GM18870 (cell line): ENCODE measurements around the gene ADAMTS2.
"Not testable (repeated sequence)": the region's sequence is repeated elsewhere in the genome, so short reads cannot be mapped to it uniquely, and the experiment has no call there.

Source experiments
- ATAC-seq: cut with Tn5 transposase; IDR thresholded peaks from one replicate; pipeline ENCODE4 v1.9.1; 2021; ENCODE audit warnings: moderate library complexity; ENCODE audit not compliant: unreplicated experiment

ADAMTS2 gene

GRCh38 chr5:179221196-179221876 is 123.9 kb downstream of the ADAMTS2 start:
- no peak for ATAC-seq

DNA sequence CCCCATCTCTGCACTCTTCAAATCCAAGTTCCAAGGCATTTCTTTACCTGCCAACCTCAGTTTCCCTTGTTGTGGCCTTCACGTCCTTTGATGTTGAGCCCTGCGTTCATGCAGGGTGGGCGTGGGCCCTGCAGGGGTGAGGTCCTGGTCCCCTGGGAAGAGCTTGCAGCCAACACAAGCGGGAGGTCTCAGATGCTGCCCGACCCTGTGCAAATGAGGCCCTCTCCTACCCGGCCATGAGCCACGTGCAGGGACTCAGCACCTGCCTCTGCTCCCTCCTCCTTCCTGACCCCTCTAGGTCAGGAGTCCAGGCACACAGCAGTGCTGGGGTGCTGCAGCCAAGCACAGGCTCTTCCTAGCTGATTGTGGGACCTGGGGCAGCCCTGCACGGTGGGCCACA is 124.5 kb downstream of the ADAMTS2 start:
- ATAC-seq: no peak

DNA sequence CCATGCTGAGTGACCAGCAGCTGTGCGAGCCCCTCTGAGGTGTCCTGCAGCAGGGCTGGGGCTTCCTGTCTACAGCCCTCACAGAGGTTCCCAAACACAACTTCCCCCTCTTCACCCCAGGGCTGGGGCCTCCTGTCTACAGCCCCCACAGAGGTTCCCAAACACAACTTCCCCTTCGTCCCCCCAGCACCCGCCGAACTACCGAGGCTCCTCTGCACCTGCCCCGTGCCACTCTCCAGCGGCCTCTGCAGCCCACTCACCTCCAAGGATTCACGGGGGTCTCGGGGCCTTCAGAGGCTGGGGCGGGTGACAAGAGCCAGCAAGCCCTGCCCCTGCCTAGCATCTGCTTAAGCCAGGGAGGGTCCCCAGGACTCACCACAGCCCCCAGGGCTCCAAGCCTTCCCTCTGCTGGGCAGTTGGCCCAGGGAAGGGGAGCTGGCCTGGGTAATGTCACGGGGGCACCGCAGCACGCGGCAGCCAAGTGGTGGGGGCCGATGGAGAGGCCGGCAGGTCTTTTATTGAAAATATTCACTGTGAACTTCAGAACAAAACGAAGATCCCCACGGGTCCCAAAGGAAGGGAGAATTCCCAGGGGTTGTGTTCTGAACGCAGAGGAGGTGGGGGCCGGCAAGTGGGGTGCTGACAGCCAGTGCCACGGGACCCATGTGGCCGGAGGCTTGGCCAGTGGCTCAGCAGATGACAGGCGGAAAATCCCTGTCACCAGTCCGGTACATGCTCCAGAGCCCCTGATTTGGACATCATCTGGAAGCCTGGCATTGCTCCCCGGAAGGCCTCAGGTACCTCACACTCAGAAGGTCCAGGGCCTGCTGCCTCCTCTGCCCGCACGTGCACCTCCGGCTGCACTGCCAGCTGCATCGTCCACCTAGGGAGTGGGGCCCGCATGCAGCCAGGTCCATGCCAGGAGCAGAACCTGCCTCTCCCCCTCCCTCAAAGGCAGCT is 125.3 kb downstream of the ADAMTS2 start:
- ATAC-seq: no peak

DNA sequence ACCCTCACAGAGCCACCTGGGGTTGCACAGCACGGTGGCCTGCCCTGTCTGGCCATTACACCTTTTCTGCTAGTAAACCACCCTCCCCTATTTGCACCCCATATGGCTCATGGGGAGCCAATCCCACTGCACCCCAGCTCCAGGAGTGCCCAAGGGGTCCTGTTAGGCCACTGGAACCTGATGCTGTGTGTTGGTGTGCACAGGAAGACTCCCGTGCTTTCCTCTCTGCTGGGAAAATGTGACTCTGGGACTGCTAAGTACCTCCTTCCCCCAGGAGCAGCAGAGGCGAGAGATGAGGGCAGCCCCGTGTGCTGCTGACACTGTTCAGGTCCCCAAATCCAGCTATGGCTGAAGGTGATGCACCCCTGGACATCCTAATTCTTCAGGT is 126.3 kb downstream of the ADAMTS2 start:
- ATAC-seq: no peak

DNA sequence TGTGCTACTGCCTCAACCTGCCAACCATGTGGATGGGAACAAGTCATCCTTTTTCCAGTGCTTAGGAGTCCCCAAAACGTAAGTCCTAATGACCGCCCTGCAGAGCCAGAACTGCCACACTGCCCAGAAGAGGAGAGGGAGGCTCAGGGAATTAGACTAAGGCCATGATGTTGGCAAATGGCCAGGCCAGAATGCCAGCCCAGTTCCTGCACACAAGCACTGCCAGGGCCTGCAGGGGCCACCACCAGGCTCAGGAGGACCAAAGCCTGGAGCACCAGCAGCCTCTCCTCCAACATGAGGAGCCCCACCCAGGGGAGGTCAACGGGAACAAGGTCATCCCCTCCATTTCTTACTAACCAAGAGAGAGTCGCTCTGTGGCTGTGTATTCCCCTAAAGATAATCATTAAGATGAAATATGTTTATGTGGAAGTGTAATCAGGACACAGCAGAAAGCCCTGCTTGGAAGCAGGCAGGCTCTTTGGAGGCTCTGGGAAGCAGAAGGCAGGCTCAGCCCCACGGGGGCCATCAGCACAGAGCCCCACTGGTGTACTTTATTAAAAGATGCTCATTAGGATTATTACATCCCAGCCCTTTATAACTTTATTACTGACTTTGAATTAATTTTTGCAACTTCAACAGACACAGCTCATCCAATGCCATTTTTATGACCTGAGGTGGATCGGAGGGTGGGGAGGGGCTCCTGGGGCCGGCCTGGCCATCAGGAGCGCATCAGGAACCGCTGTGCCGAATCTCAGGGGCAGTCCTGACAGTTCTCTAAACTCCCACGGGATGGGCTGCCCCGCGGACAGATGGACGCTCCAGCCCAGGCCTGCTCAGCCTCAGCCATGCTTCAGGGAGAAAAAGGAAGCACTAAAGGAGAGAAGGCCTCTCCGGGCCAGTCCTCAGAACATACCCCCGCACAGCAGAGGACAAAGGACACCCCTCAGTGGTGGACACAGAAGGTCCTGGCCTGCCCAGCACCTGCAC is 127.0 kb downstream of the ADAMTS2 start:
- no peak for ATAC-seq

- no peak for ATAC-seq
Observed at GRCh38 chr5:179217356-179217755, 127.9 kb downstream of the ADAMTS2 start.

GRCh38 chr5:179216381-179216780 is 128.9 kb downstream of the ADAMTS2 start:
- ATAC-seq: not testable (repeated sequence)

DNA sequence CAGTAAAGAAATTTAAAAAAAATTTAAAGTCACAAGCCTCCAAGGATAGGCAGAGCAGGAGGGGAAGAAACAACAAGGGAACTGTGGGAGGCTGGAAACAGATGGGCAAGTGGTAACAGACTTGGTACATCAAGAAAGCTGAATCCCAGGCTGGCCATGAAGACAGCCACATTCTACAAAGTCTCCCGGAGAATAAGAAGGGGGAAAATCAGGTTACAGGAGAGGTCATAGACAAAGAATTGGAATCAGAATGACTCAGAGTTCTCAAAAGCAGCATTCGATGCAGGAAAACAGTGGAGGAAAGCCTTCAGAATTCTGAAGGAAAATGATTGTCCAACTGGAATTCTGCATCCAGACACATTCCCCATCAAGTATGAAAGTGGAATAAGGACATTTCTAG is 129.7 kb downstream of the ADAMTS2 start:
- ATAC-seq: no peak

GRCh38 chr5:179214678-179215077 is 130.6 kb downstream of the ADAMTS2 start:
- ATAC-seq: no peak

GRCh38 chr5:179212870-179213269 is 132.4 kb downstream of the ADAMTS2 start:
- ATAC-seq: no peak

- no peak for ATAC-seq
Observed at GRCh38 chr5:179211631-179212030, 133.6 kb downstream of the ADAMTS2 start.

DNA sequence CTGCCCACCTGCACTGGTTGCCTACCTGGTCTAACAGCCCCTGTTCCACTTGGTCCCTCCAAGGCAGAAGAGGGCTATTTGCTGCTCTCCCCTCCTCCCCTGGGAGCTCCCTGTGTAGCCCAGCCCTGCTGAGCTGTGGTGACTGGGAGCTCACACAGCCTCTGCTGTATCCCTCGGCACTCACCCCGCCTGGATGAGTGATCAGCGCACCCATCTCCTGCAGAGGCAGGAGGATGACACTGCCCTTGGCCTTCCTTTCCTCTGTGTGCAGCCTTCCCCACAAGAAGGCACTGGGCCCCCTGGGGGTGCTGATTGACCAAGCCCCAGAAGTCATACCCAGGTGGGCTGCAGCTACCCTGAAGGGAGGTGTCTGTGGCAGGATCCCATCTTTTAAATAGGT is 134.2 kb downstream of the ADAMTS2 start:
- ATAC-seq: no peak

DNA sequence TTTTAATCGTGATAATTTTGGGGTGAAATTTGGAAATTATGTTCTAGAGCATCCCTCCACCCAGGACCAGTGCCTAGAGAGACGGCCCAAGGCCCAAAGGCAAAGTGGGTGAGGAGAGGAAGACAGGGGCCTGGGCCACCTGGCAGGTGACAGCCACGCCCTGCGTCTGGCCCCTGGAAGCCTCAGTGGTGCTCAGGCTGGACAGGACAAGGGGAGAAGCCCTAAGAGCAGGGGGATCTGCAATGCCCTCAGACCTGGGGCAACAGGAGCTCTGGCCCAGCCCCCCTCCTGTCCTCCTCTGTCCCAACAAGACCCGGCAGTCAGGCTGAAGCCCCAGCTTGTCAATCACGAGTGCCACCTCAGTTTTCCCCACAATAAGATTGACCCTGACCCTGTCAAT is 134.8 kb downstream of the ADAMTS2 start:
- ATAC-seq: no peak

DNA sequence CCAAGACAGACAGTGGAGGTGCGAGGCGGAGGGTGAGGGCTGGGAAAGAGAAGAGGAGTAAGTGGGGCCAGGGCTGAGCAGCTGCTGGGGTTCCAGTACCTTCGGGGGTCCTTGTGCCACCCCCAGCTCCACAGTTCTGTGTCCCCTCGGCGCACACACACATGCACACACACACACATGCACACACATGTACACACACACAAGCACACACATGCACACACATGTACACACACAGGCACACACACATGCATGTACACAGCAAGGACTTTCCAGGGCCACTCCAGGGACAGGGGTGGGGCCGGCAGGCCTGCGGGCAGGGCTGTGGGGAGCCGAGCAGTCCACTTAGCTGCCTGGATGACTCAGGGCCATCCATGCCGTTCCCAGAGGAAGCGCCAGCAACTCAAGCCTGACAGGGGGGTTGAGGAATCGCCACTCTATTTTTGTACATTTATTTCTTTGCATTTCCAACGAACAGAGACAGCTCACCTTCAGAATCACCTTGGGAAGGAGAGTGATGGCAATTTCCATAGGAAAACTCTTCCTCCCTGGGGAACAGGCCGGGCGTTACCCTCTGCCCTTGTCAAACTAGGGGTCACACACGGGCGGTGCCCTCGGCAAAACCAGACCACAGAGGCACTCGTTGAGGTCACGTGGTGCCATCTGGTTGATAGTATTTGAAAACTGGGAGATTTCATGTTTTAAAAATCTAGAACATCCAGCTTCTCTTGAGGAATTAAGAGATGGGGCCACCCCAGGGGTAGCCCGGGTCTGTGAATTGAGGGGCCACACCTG is 135.7 kb downstream of the ADAMTS2 start:
- no peak for ATAC-seq

DNA sequence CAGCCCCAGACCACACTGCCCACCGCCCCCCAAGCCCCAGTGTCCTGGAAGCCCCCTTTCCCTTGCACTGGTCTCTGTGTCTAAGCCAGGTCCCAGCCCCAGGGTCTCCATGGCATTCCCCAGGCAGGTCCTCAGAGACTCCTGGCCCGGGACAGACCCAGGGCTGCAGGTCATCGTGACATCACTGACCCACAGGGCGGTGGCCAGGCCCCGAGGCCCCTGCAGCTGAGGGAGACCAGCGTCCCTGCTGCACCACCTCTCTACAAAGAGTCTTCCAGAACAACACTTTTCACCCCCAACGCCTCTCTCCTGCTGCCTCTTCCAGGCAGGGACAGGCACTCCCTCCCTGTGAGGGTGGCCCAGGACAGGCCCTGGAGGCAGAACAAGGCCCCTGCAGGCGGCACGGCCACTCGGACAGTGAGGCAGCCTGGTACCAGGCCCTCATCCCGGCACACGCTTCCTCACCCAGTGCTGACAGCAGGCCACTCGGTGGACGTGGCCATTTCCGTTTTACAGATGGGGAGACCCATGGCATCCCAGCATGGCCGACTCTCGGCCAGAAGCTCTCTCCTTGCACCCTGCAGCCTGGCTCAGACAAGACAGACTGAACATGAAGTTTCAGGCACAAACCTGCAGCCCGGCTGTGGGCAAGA is 136.4 kb downstream of the ADAMTS2 start:
- no peak for ATAC-seq

DNA sequence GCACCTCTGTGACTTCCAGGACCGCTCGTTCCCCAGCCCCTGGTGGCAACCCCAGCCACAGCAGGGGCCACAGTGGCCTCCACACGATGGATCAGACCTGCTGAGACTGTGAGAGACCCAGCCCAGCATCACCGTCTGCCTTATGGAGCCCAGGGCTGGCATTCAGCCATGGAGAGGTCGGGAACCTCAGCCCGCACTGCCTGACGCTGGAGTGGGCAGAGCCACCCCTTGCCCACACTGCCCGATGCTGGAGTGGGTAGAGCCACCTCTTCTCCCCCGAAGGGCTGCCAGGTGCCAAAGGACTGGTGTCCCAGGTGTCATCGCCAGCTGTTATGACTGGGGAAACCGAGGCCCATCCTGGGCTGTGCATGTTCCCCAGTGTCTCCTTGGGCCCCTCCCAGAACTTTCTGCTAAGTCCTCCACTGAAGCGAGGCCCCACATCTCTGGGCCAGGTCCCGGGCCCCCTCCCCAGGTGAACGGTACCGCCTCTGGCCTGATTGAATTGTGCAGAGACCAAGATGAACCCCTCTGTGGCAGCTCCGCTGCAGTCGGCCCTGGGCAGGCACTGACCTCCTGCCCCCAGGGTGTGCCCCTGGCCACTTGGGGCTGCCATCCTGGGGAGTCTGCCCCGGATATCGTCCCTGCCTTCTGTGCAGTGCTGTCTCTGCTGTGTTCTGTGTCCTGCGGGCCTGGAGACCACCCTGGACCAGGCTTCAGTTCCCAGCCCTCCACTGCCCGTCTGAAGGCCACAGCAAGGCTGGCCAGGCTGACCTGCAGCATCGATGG is 137.1 kb downstream of the ADAMTS2 start:
- no peak for ATAC-seq

DNA sequence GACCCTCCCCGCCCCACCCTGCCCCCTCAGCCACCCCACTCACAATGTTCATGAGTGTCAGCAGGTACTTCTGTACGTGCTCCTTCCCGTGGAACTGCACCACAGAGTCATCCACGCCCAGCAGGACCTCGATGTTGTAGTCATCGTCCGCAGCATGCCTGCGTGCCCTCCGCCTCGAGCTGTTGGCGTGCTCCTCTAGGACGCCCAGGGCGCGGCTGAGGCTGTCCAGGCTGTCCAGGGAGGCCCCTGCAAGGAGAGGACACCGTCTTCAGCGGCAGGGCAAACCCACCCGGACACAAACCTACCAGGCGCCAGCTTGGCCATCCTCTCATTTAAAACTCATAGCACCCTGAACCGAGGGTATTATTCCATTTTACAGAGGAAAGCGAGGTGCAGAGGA is 137.8 kb downstream of the ADAMTS2 start:
- no peak for ATAC-seq

GRCh38 chr5:179206366-179206765 is 138.9 kb downstream of the ADAMTS2 start:
- no peak for ATAC-seq

DNA sequence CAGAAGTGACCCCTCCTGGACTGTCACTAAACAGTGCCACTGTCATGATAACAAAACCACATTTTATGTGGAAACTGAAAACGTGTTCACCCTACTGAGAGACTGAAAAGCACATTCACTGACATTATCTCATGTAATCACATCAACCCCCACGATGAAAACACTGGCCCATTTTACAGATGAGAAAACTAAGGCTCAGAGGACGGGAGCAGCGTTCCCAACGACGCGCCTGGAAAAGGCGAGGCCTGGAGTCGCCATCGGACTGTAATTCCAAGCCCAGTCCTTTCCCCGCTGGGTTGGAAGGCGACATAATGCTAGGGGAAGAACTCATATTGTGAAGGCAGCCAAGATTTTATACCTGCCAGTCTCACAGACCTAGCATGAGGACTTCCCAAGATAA is 140.0 kb downstream of the ADAMTS2 start:
- ATAC-seq: no peak
